NCI-H1694 treated with DMSO at 0.1 percent for 48 hours (cell line): ENCODE measurements around the gene AGR3.

Experiments
- DNase-seq: peaks from one replicate; lab custom pipeline; 2025; lab: John Stamatoyannopoulos, UW

Gene AGR3

GRCh38 chr7:16881844-16882243 lies at the start of gene AGR3:
TSS of gene AGR3 (minus strand) at chr7:16881983. CDS start at chr7:16878618, 3,365 bp downstream.
- no peak for DNase-seq

- DNase-seq = no peak
Measured at GRCh38 chr7:16930946-16931345, 49.2 kb upstream of the AGR3 start.

DNA sequence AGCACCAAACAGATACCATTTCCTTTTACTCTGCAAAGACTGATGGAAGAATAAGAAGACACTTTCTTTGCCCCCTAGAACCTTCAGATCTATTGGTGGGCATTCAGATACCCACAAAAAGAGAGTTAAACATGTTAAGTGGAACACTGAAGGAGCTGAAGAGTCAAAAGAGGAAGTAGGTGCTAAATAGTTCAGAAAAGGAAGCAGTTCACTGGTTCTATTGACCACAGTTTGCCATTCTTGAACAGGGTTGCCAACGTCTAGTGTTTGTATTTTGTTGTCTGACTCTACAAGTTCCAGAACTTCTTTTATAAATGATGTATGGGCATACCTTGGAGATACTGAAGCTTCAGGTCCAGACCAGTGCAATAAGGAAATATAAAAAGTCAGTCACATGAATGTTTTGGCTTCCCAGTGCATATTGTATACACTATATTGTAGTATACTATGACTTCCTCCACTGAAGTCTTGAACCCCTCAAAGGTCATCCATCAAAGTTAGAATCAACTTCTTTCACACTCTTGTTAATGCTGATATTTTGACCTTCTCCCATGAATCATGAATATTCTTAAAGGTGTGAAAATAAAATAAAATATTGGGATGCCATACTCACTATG lies 47.5 kb upstream of the AGR3 start:
- DNase-seq = peak; percentile 5

GRCh38 chr7:16926861-16927260 lies 45.1 kb upstream of the AGR3 start:
- DNase-seq = no peak

GRCh38 chr7:16926283-16926682 lies 44.5 kb upstream of the AGR3 start:
- DNase-seq = peak; percentile 6

- DNase-seq = no peak
Measured at GRCh38 chr7:16925609-16926008, 43.8 kb upstream of the AGR3 start.

GRCh38 chr7:16923019-16923418 lies 41.2 kb upstream of the AGR3 start:
- no peak for DNase-seq

DNA sequence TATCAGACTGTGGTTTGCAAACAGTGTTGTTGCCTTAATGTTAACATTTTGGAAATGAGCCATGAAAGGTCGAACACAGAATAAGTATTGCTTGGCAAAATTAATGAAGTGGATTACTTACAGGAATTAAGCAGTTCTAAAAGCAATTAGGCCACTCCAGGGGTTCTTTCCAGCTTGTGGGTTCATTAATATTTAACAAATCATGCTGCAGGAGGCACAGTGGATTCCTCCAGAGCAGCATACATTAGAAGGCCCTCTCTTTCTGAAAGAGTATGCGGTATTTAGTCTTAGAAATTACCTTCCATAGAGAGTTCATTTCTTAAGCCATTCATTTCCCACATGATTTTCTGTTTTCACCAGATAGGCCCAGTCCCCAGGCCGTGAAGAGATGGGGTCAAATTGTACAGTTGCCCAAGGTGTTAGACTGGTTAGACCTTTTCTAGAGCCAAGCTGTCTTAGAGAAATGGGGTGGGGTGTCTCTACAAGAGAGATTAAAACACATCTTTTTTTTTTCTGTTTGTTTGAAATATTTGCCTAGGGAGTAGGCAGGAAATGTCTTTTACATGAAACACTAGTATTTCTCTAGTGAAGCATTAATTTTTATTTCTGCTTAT lies 40.0 kb upstream of the AGR3 start:
- no peak for DNase-seq

DNA sequence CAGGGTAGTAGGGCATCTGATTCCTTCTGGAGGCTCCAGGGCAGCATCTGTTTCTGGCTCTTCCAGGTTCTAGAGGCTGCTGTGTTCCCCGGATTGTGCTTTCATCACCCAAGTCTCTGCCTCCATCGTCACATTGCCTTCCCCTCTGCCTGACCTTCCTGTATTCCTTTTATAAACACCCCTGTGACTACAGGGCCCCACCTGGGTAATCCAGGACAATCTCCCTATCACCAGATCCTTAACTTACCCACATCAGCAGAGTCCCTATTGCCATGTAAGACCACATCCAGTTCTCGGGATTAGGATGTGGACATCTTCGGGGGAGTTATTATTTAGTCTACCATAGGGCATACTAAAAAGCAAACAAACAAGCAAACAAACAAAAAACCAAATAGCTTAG lies 39.4 kb upstream of the AGR3 start:
- DNase-seq = no peak

DNA sequence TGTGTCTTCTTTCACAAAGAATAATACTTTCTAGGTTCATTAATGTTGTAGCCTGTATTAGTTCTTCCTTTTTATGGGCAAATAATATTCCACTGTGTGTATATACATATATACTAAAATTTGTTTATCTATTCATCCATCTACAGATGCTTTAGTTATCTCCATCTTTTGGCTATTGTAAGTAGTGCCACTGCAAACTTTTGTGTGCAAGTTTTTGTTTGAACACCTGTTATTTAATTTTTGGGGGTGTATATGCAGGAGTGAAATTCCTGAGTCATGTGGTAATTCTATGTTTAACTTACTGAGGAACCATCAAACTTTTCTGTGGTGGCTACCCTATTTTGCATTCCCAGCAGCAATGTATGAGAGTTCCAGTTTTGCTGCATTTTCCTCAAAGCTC lies 37.7 kb upstream of the AGR3 start:
- DNase-seq = no peak

- DNase-seq = peak; percentile 43
Measured at GRCh38 chr7:16918288-16918895, 36.6 kb upstream of the AGR3 start.

- no peak for DNase-seq
Measured at GRCh38 chr7:16916738-16917137, 35.0 kb upstream of the AGR3 start.

- DNase-seq = no peak
Measured at GRCh38 chr7:16916105-16916639, 34.4 kb upstream of the AGR3 start.

GRCh38 chr7:16915405-16915804 lies 33.6 kb upstream of the AGR3 start:
- DNase-seq = no peak

- no peak for DNase-seq
Measured at GRCh38 chr7:16914771-16915170, 33.0 kb upstream of the AGR3 start.

- DNase-seq = no peak
Measured at GRCh38 chr7:16913643-16914042, 31.9 kb upstream of the AGR3 start.

GRCh38 chr7:16912540-16912939 lies 30.8 kb upstream of the AGR3 start:
- DNase-seq = no peak

DNA sequence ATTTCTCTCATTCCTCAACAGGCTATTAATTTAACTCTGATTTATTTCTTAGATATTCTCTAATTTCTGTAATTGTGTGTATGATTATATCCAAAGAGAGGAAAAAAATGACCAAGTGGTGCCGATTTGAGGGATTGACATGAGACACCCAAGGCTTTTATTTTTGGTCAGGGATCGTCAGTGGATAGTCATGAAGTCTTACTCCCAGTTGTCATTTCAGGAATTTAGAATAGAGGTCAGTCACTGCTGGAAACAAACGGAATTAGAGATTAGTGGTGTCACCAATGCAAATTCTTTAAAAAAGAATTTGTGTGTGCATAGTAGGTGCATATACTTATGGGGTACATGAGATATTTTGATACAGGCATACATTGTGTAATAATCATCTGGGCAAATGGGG lies 26.8 kb upstream of the AGR3 start:
- DNase-seq = no peak

GRCh38 chr7:16905300-16906044 lies 23.7 kb upstream of the AGR3 start:
- no peak for DNase-seq

DNA sequence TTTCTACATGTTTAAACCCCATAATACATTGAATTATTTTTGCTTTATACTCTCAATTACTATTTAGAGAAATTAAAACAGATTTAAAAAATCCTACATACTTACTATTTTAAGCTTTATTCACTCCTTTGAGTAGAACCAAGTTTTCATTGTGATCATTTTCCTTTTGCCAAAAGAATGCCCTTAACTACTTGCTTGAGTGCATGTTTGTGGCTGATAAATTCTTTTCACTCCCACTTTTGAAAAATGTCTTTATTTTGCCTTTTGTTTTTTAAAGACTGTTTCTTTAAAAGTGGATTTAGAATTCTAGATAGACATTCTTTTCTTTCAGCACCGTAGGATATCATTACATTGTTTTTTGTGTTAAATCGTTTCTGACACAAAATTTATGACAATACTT lies 22.3 kb upstream of the AGR3 start:
- DNase-seq = no peak

GRCh38 chr7:16900209-16900768 lies 18.5 kb upstream of the AGR3 start:
- no peak for DNase-seq

- no peak for DNase-seq
Measured at GRCh38 chr7:16891874-16892643, 10.3 kb upstream of the AGR3 start.
